GM12865 (cell line): ENCODE measurements around the gene RXYLT1.
"Not testable (repeated sequence)": the region's sequence is repeated elsewhere in the genome, so short reads cannot be mapped to it uniquely, and the experiment has no call there.

Experiments
- DNase-seq: peaks from one replicate; pipeline ENCODE4 v3.0.0; 2010; ENCODE audit warnings: low read depth
- H3K4me3 ChIP-seq: 2 replicates; pipeline ENCODE4 v1.5.1; 2011; ENCODE audit warnings: mild to moderate bottlenecking, low read depth, low read length, control low read depth
- CTCF ChIP-seq: IDR thresholded peaks from 2 replicates; pipeline ENCODE4 v1.5.1; 2011; ENCODE audit warnings: low read length, control low read depth, low read depth, inconsistent platforms; ENCODE audit not compliant: insufficient read depth; ENCODE audit errors: missing control alignments

RXYLT1 gene

GRCh38 chr12:63836046-63836445 is 56.3 kb downstream of the RXYLT1 start:
- no peak for DNase-seq
- TF ChIP-seq CTCF: no peak
- H3K4me3 ChIP-seq: no peak overlapping the region

- no peak for TF ChIP-seq CTCF
- H3K4me3 ChIP-seq: no peak overlapping the region
- no peak for DNase-seq
Measured at GRCh38 chr12:63836936-63837335, 57.2 kb downstream of the RXYLT1 start.

- DNase-seq: no peak
- no peak overlapping the region for H3K4me3 ChIP-seq
- no peak for TF ChIP-seq CTCF
Measured at GRCh38 chr12:63838411-63838810, 58.7 kb downstream of the RXYLT1 start.

- no peak for DNase-seq
- H3K4me3 ChIP-seq: no peak overlapping the region
- no peak for TF ChIP-seq CTCF
Measured at GRCh38 chr12:63841011-63841410, 61.3 kb downstream of the RXYLT1 start.

GRCh38 chr12:63841571-63841970 is 61.9 kb downstream of the RXYLT1 start:
- H3K4me3 ChIP-seq: no peak overlapping the region
- TF ChIP-seq CTCF: no peak
- no peak for DNase-seq

GRCh38 chr12:63842750-63843149 is 63.0 kb downstream of the RXYLT1 start:
- H3K4me3 ChIP-seq, DNase-seq: not testable (repeated sequence)

- H3K4me3 ChIP-seq: peak overlapping the region; percentile 77
- TF ChIP-seq CTCF: no peak
- no peak for DNase-seq
Measured at GRCh38 chr12:63843254-63843720, 63.6 kb downstream of the RXYLT1 start.
